Measurements from ENCODE around the gene PCYT2. TPM values are rescaled to one million over a fixed set of nuclear protein-coding genes. Genes with fewer than 3 reads are reported as not detected.

The PCYT2 gene
- total and polyA plus RNA-seq, 10 of the 15 experiments (the other 5 are each of a cell fraction or from before 2014, with no cell fraction given) = 0.63 to 72.0 (median 45.0) TPM

GRCh38 chr17:81878294-81878693 is 32.9 kb downstream of the PCYT2 start:
- H3K36me3 ChIP-seq (ENCODE audit: control insufficient read depth in 2 of 2, insufficient read depth in 2 of 2, low read length in 1 of 2) = peaks cover 1 to 2% of the 10 kb centered on the region in 2 experiments; a peak in 1 of 4 replicates
- H3K9me3 ChIP-seq (replicated peaks; ENCODE audit: control insufficient read depth, insufficient read depth, low read length) = no peaks in the 10 kb centered on the region
- intact Hi-C loops (cut with micrococcal nuclease; ENCODE audit: unreplicated experiment) (no loop called here), in situ Hi-C loops (cut with MboI) (no loop called here)
- SMC1A ChIA-PET (ENCODE audit: uncharacterized antibody, unreplicated experiment) = no interaction called here
- CTCF ChIA-PET = no interaction called here
- H2AFZ ChIP-seq (ENCODE audit: control insufficient read depth, low read depth, low read length) = no peak overlapping the region
- H3K4me1 ChIP-seq (ENCODE audit: control insufficient read depth, insufficient read depth, low read length) = no peaks in the 10 kb centered on the region
- FAIRE-seq (no peak), DNase-seq (ENCODE audit: low read depth, low spot score) (no peak), ATAC-seq (no peak)
- H3K79me2 ChIP-seq (ENCODE audit: control insufficient read depth, insufficient read depth, low read length) = no peaks in the 10 kb centered on the region
- TF ChIP-seq NKRF (conservative IDR thresholded peaks at IDR 0.05) = no peak
- TF ChIP-seq CHD2 (IDR thresholded peaks at IDR 0.05; ENCODE audit: borderline replicate concordance, low read depth, low read length) = no peak
- no peak for TF ChIP-seq SIN3A (IDR thresholded peaks at IDR 0.05; ENCODE audit: low read depth, low read length)
- TF ChIP-seq TAF1 (IDR thresholded peaks at IDR 0.05; ENCODE audit: borderline replicate concordance, low read depth, low read length) = no peak
- TF ChIP-seq NBN (IDR thresholded peaks at IDR 0.05) = no peak
- no peak for TF ChIP-seq HCFC1 (IDR thresholded peaks at IDR 0.05; ENCODE audit: low read length)
- no peak for TF ChIP-seq PBX3 (IDR thresholded peaks at IDR 0.05; ENCODE audit: insufficient replicate concordance, low read depth, low read length)
- no peak for TF ChIP-seq ZBED1 (IDR thresholded peaks at IDR 0.05; ENCODE audit: borderline replicate concordance)
- no peak for TF ChIP-seq ZNF384 (IDR thresholded peaks at IDR 0.05; ENCODE audit: borderline replicate concordance, low read depth, low read length)
- TF ChIP-seq RAD21 (IDR thresholded peaks at IDR 0.05; ENCODE audit: insufficient read depth, low read depth, low read length) = no peak
- TF ChIP-seq TCF7 (IDR thresholded peaks at IDR 0.05; ENCODE audit: borderline replicate concordance) = no peak
- no peak for TF ChIP-seq SREBF1 (IDR thresholded peaks at IDR 0.05; ENCODE audit: low read length)
- TF ChIP-seq SMAD1 (IDR thresholded peaks at IDR 0.05; ENCODE audit: low read depth, partially characterized antibody) = no peak
- TF ChIP-seq JUND (IDR thresholded peaks at IDR 0.05; ENCODE audit: low read depth, low read length) = no peak
- TF ChIP-seq CBX3 (IDR thresholded peaks at IDR 0.05; ENCODE audit: borderline replicate concordance, low read depth) = no peak
- no peak for TF ChIP-seq SIX5 (IDR thresholded peaks at IDR 0.05; ENCODE audit: low read depth, low read length, severe bottlenecking)
- TF ChIP-seq CEBPB (IDR thresholded peaks at IDR 0.05; ENCODE audit: borderline replicate concordance in 1 of 2, low read depth in 2 of 2, low read length in 2 of 2) = no peak
- no TSS peak for BruUV-seq (replicated peaks)
- H3K27ac ChIP-seq (ENCODE audit: control insufficient read depth, insufficient read depth) = no peak overlapping the region
- POLR2A ChIA-PET = no interaction called here
- no peaks in the 10 kb centered on the region for H4K20me1 ChIP-seq (ENCODE audit: control insufficient read depth, insufficient read depth)
- RAD21 ChIA-PET (ENCODE audit: unreplicated experiment) = no interaction called here
- no peak overlapping the region for H3K9ac ChIP-seq (ENCODE audit: control insufficient read depth, insufficient read depth, low read length)
- no peak overlapping the region for H3K4me3 ChIP-seq
- WGBS (ENCODE audit: insufficient coverage, insufficient replicate concordance, low lambda C conversion rate, missing lambda C conversion rate) = 100% methylated on average over 3 of the region's 3 CpGs
- no peaks in the 10 kb centered on the region for H3K27me3 ChIP-seq (replicated peaks in 1 of 2; ENCODE audit: control insufficient read depth in 2 of 2, insufficient read depth in 2 of 2, low read length in 1 of 2)
- no peak overlapping the region for H3K4me2 ChIP-seq (ENCODE audit: control insufficient read depth, insufficient read depth)

All from GM12878 (cell line).